IMR-90 (cell line): ENCODE results near the gene MACC1.

ENCODE experiments used
- BHLHE40 ChIP-seq: fragments of 150-350 bp; IDR thresholded peaks from 2 replicates; pipeline ENCODE4 v1.6.1; 2016; ENCODE audit warnings: mild to moderate bottlenecking, low read depth, low read length
- CEBPB ChIP-seq: IDR thresholded peaks from 2 replicates; pipeline ENCODE4 v1.6.1; 2012; ENCODE audit warnings: low read depth, low read length, improper control_type of control experiment
- CHD1 ChIP-seq: IDR thresholded peaks from 2 replicates; pipeline ENCODE4 v1.6.1; 2012; ENCODE audit warnings: low read depth, low read length, improper control_type of control experiment
- ELK1 ChIP-seq: fragments of 150-350 bp; IDR thresholded peaks from 2 replicates; pipeline ENCODE4 v1.6.1; 2016; ENCODE audit warnings: low read depth, mild to moderate bottlenecking, low read length, moderate library complexity, borderline replicate concordance
- MAFK ChIP-seq: IDR thresholded peaks from 2 replicates; pipeline ENCODE4 v1.6.1; 2012; ENCODE audit warnings: low read depth, low read length, improper control_type of control experiment
- MXI1 ChIP-seq: IDR thresholded peaks from 2 replicates; pipeline ENCODE4 v1.6.1; 2012; ENCODE audit warnings: low read depth, mild to moderate bottlenecking, low read length, moderate library complexity, borderline replicate concordance
- POLR2A ChIP-seq: IDR thresholded peaks from 2 replicates; pipeline ENCODE4 v1.6.1; 2012; ENCODE audit warnings: mild to moderate bottlenecking, low read depth, low read length
- RAD21 ChIP-seq: IDR thresholded peaks from 2 replicates; pipeline ENCODE4 v1.6.1; 2012; ENCODE audit warnings: low read length, improper control_type of control experiment
- RCOR1 ChIP-seq: IDR thresholded peaks from 2 replicates; pipeline ENCODE4 v1.6.1; 2012; ENCODE audit warnings: mild to moderate bottlenecking, low read length, improper control_type of control experiment; ENCODE audit not compliant: insufficient replicate concordance
- RFX5 ChIP-seq: IDR thresholded peaks from 2 replicates; pipeline ENCODE4 v1.8.0; 2012; ENCODE audit warnings: low read depth, mild to moderate bottlenecking, low read length, moderate library complexity
- SMC3 ChIP-seq: fragments of 150-350 bp; IDR thresholded peaks from 2 replicates; pipeline ENCODE4 v1.6.1; 2016; ENCODE audit warnings: low read depth, mild to moderate bottlenecking, antibody characterized with exemption, low read length, moderate library complexity
- USF2 ChIP-seq: fragments of 150-350 bp; IDR thresholded peaks from 2 replicates; pipeline ENCODE4 v1.6.1; 2017; ENCODE audit warnings: mild to moderate bottlenecking, antibody characterized with exemption, low read length, low read depth
- TF ChIP-seq, protein P1 (sequence below): conservative IDR thresholded peaks from 2 replicates; pipeline ENCODE4 v1.5.1; 2012; ENCODE audit warnings: mild to moderate bottlenecking, low read depth, low read length, improper control_type of control experiment

GRCh38 chr7:20095436-20095835 is 121.7 kb downstream of the MACC1 start:
- no peak for TF ChIP-seq POLR2A
- TF ChIP-seq, protein P1, sequence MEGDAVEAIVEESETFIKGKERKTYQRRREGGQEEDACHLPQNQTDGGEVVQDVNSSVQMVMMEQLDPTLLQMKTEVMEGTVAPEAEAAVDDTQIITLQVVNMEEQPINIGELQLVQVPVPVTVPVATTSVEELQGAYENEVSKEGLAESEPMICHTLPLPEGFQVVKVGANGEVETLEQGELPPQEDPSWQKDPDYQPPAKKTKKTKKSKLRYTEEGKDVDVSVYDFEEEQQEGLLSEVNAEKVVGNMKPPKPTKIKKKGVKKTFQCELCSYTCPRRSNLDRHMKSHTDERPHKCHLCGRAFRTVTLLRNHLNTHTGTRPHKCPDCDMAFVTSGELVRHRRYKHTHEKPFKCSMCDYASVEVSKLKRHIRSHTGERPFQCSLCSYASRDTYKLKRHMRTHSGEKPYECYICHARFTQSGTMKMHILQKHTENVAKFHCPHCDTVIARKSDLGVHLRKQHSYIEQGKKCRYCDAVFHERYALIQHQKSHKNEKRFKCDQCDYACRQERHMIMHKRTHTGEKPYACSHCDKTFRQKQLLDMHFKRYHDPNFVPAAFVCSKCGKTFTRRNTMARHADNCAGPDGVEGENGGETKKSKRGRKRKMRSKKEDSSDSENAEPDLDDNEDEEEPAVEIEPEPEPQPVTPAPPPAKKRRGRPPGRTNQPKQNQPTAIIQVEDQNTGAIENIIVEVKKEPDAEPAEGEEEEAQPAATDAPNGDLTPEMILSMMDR, result no peak
- no peak for TF ChIP-seq RFX5
- no peak for TF ChIP-seq MXI1
- no peak for TF ChIP-seq SMC3
- TF ChIP-seq MAFK, result no peak
- TF ChIP-seq ELK1, result no peak
- no peak for TF ChIP-seq RAD21
- no peak for TF ChIP-seq USF2
- TF ChIP-seq BHLHE40, result no peak
- TF ChIP-seq CHD1, result no peak
- TF ChIP-seq CEBPB, result no peak
- no peak for TF ChIP-seq RCOR1
